ENCODE results near the gene RMC1.

DNA sequence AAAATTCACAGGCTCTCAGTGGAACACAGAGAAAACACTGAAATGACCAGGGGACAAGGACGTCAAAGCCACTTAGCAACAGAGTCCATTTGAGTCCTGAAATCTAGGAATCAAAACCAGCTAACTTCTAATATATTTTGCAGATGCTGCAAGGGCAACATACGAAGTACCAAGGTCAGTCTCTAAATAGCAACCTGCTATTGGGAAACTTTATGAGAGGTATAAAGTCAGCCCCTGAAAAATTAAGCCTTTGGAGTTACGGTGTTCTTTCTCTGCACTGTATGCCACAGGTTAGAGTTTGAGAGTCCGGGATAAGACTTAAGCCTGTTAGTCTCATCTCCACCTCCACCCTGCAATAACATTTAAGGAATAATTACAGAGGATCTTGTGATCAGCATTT is 69.7 kb downstream of the RMC1 start:
- TF ChIP-seq POLR2A (IDR thresholded peaks at IDR 0.05; ENCODE audit: low read length) (no peak), GATA1 (IDR thresholded peaks at IDR 0.05; ENCODE audit: low read depth, low read length) (no peak)

Measured in erythroblast (primary cell).